COR-L47 (cell line): ENCODE measurements around the gene RPL35A.
"Not testable (repeated sequence)": the region's sequence is repeated elsewhere in the genome, so short reads cannot be mapped to it uniquely, and the experiment has no call there.

Experiments used
- DNase-seq: peaks from one replicate; lab custom pipeline; 2025; lab: John Stamatoyannopoulos, UW

RPL35A gene

DNA sequence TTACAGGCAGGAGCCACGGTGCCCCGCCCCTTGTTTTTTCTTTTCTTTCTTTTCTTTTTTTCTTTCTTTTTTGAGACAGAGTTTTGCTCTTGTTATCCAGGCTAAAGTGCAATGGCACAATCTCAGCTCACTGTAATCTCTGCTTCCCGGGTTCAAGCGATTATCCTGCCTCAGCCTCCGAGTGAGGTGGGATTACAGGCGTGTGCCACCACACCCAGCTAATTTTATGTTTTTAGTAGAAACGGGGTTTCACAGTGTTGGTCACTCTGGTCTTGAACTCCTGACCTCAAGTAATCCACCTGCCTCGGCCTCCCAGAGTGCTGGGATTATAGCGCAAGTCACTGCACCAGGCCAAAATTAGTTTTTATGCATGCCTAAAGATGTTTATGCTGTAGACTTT, 2.5 kb downstream of the RPL35A start:
- DNase-seq, result no peak

DNA sequence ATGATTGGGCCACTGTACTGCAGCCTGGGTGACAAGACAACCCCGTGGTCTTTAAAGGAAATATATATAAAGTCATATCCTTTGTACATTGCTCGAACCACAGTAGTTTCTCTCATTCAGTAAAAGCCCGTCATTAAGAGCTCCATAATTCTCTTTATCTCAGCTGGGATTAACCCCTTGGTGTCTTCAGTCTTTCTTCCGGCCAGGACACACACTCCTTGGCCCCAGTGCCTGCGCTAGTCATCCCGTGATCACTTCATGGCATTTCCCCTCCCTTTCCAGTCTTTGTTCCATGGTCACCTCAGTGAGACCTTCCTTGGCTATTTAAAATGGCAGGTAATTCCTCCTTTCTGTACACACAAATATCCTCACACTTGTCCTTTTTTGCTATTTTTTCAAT, 3.3 kb downstream of the RPL35A start:
- DNase-seq, result no peak

DNA sequence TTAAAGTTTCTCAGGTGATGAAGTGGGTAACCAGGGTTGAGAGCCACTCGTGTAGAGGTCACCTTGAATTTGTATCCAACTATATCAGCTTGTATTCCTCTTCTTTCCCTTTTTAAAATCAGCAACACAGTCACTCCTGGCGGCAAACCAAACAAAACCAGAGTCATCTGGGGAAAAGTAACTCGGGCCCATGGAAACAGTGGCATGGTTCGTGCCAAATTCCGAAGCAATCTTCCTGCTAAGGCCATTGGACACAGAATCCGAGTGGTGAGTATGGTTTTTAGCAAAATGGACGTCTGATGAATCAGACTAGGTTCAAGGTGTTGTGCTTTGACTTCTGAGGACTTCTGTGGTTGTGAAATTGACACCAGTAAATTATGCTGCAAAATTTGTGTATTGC, 3.9 kb downstream of the RPL35A start:
- no peak for DNase-seq

DNA sequence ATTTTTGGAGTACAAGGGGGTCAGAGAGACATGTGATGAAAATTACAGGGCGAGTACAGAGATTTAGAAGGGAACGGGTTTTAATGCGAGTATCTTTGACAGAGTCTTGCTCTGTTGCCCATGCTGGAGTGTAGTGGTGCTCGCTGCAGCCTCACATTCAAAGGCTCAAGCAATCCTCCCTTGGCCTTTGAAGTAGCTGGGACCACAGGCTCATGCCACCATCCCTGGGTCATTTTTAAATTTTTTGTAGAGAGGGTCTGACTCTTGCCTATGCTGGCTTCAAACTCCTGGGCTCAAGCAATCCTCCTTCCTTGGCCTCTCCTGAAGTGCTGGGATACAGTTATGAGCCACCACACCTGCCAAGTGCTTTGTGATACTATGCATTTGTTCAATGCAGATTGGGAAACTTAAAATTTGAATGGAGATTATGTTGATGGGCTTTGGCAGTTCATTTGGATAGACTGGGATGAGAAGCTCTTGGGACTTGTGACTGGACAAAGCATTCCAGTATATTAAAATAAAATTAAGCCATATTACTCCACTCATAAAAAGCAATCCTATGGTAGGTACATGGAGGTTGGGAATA, 6.0 kb downstream of the RPL35A start:
- no peak for DNase-seq

DNA sequence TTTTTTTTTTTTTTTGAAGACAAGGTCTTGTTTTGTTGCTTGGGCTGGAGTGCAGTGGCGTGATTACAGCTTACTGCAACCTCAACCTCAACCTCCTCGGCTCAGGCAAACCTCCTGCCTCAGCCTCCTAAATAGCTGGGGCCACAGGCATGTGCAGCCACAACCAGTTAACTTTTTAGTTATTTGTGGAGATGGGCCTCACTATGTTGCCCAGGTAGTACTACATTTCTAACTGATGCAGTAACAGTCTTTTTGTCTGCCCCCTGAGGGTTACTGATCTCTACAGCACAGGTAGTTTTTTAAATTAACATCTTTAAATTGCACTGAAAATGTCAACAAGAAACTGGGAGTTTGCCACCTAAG, 6.6 kb downstream of the RPL35A start:
- DNase-seq, result no peak

DNA sequence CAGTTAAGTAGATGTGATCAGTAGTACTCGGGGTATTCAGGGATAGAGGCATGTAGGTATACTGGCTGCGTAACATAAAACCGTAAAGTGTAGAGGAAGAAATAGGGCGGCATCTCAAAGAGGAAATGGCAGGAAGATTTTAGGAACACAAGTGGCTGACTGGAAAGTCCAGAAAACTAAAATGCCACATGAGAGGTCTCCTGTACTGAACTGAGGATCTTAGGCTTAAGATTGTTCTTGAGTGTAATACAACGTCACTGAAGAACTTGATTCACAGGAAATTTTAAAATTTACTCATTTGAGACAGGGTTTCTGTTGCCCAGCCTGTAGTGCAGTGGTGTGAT, 7.8 kb downstream of the RPL35A start:
- DNase-seq, result no peak

DNA sequence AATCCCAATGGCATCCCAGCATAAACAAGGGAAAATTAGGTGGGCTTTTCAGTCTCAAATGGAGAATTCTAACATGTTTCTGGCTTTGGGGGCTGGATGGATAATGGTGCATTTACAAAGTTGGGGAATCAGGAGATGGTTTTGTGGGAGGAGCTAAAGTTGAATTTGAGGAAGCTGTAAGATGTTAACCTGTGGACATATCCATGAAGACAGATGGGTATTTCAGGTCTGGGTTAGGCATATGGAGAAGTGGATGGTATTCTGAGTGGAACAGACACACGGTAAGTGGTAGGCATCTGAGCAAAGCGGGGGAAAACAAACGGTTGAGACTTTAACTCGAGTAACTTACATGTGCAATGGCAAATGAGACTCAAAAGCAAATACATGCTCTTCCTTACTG, 8.4 kb downstream of the RPL35A start:
- no peak for DNase-seq

DNA sequence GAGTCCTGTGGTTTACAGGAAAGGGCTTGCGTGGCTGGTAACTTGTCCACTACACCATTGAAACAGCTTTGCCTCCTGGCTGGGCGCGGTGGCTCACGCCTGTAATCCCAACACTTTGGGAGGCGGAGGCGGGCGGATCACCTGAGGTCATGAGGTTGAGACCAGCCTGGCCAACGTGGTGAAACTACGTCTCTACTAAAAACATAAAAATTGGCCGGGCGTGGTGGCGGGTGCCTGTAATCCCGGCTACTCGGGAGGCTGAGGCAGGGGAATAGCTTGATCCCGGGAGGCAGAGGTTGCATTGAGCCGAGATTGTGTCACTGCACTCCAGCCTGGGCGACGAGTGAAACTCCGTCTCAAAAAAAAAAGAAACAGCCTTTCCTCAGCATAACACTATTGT, 8.9 kb downstream of the RPL35A start:
- DNase-seq, result not testable (repeated sequence)

DNA sequence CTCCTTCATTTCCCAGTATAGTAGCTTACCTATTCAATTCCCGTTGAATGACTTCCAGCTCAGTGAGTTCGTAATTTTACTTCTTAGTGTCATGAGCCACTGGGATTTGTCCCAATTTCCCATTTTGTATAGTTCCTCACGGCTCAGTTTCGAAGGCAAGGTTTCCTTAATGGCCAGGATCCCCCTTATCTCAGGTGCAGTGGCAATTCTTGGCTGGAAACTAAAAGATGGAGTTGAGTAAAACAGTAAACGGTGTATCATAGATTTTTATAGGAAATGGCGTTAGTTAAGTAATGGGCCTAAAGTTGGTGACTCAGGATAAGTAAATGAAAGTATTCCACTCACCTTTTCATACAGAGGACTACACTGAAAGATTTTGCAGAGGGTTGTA, 9.5 kb downstream of the RPL35A start:
- no peak for DNase-seq

DNA sequence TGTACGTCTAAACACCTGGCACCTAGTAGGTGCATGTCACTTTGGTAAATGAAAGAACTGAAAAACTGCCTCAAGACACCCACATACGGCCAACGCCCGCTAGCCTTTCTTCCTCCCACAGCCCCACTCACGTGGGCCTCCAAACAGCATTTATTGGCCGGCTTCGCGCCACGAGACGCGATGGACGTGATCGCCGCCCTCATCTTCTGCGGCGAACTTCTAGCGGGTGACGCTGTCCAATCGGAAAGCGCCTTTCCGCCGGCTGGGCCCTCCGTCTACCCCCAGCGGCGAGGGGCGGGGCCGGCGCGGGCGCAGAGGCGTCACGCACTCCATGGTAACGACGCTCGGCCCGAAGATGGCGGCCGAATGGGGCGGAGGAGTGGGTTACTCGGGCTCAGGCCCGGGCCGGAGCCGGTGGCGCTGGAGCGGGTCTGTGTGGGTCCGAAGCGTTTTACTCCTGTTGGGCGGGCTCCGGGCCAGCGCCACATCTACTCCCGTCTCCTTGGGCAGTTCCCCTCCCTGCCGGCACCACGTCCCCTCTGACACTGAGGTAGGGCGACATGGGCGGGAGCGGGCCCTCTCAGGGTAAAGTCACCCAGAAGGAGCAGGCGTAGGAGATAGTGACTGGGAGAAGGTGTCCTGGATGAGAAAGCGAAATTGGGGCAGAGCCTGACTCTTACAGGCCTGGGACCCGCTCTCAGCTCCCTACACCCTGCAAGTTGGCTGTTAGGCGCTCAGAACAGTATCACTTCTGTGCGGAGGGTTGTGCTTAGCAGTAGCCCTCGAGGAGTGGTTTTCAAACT, 10.1 kb downstream of the RPL35A start, which contains the start of gene LMLN:
Gene LMLN, plus strand, starts transcription at position 327 of the 803 bp plus-strand sequence. Its CDS starts 29 bp downstream, at position 356.
- peak; percentile 97 for DNase-seq

DNA sequence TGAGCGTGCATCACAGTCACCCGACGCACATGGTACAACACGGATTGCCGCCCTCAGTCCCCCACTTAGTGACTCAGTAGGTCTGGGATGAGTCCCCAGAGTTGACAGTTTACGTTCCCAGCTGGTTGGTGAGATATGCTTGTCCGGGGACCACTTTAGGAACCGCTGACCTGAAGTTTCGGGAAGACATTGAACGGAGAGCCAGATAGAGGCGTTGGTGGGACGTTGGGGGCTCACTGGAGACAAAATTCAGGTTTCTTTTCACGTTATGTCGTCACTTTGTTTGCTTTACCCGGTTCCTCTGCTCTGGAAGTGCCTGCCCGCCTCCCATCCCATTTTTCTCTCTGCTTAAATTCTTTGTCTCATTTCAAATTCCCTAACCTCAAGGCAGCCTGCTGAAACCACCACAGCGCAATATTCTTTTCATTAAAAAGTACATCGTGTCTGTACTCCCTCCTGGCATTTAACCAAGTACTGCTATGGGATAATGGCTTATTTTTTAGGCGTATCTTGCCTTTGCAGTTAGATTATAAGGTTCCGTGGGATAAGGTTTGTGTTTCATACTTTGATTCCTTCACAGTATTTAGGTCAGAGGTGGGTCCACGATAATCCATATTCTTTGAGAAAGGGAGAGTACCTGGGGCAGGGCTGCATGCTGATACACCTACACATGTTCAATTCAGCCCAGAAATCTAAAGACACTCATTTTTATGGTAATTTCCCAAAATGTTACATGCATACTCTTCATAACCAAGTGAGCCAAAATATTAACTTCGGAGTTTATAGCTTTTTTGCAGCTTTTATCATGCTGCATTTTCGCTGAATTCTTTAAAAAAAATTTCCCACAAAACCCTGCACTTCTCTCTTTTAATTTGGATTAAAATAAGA, 10.9 kb downstream of the RPL35A start:
- no peak for DNase-seq

DNA sequence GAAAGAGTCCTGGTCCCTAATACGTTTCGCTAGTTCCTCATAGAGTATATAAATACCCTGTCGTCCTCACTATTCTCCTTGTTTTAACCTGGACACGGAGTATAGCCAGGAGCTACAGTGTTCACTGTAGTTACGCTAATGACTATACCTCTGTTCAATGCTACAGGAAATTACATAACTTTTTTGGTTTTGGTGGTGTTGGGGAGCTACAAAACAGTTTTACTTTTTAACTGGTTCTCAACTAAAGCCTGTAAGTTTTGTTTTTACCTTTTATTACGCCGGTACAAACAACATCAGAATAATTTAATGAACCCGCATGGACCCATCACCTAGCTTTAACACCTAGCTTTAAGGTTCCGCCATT, 11.6 kb downstream of the RPL35A start:
- DNase-seq, result no peak

DNA sequence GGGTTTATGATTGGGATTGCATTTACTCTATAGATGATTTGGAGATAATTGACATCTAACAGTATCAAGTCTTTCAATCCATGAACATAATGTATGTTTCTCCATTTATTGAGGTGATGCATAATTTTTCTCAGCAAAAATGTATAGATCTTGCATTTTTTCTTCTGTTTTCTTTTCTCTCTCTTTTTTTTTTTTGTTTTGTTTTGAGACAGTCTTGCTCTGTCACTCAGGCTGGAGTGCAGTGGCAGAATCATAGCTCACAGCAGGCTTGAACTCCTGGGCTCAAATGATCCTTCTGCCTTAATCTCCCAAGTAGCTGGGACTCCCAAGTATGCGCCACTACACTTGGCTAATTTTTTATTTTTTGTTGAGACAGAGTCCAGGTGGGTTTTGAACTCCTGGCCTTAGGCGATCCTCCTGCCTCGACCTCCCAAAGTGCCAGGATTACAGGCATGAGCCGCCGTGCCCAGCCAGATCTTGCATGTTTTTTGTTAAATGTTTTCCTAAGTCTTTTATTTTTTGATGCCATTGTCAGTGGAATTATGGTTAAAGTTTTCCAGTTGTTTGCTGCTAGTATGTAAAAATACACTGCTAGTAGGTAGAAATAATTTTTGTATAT, 13.1 kb downstream of the RPL35A start:
- no peak for DNase-seq

DNA sequence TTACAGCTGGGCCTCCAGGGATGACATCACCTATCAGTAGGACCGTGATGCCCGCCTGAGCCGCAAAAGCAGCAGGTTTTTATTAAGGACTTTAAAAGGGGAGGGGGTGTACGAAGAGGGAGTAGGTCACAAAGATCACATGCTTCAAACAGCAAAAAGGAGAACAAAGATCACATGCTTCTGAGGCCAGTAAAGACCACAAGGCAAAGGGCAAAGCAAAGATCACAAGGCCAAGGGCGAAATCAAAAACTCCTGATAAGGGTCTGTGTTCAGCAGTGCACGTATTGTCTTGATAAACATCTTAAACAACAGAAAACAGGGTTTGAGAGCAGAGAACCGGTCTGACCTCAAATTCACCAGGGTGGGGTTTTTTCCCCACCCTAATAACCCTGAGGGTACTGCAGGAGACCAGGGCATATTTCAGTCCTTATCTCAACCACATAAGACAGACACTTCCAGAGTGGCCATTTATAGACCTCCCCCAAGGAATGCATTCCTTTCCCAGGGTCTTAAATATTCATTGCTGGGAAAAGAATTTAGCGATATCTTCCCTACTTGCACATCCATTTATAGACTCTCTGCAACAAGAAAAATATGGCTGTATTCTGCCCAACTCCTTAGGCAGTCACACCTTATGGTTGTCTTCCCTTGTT, 17.5 kb downstream of the RPL35A start:
- DNase-seq, result not testable (repeated sequence)

DNA sequence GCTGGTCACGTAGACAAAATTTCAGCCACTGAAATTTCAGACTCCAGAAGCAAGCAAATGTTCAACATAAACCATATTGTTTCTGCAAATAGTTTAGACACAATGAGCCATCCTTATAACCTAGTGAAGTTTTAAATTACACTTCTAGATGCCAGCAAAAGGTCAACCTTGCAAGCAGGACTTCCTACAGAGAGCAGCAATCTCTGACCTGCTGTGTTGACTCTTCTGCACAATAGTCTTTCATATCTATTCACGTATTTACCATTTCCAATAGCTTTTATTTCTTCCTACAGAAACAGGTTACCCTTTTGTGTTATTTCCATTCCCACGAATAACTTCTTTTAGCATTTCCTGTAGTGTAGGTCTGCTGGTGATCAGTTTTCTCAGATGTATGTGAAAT, 20.6 kb downstream of the RPL35A start:
- DNase-seq, result no peak

DNA sequence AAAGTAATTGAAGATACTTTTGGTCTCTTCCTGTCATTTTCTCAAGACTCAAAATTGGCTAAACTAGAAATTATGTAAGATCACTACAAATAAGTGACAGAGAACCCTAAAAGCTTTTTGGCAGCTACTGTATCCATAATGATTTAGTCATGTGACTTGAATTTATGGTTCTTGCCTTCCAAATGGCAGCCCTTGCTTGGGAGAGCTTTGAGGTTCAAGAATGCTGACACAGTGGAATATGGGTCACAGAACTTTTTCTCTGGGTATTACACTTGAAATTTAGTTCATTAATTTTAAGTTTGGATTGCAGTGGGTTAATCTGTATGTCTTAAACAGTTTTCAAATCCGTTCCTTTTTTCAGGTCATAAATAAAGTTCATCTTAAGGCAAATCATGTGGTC, 24.0 kb downstream of the RPL35A start:
- no peak for DNase-seq

DNA sequence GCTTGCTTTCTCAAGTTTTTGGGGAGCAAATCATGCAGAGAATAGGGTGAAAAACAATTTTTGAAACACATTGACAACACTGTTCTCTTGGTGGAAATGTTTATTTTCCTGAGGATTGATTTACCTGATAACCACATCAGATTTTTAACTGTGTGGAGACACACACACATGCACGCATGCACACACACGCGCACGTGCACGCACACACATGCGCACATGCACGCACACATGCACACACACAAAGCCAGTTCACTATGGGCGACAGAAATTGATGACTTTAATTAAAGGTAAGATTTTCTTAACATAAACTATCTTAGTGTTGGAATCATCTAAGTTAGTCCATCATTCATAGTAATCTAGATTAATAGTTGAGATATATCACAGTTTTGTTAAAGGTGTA, 25.3 kb downstream of the RPL35A start:
- no peak for DNase-seq

DNA sequence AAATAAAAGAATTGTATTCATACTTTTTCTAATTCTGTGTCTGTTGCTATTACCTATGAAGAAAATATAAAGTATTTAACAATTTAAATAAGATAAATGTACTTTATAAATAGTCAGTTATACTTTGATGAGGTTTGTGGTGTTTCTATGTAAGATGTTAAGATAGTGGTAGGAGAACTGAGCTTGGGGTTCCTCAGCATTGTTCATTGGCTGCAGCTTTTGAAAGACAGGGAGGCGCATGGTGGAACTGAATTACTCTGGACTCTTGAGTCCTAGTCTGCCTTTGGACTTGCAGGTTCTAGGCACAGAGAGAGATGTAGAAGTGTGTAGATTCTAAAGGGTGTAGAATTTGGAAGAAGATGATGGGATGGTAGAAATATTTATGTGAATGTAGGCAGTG, 33.1 kb downstream of the RPL35A start:
- DNase-seq, result no peak

DNA sequence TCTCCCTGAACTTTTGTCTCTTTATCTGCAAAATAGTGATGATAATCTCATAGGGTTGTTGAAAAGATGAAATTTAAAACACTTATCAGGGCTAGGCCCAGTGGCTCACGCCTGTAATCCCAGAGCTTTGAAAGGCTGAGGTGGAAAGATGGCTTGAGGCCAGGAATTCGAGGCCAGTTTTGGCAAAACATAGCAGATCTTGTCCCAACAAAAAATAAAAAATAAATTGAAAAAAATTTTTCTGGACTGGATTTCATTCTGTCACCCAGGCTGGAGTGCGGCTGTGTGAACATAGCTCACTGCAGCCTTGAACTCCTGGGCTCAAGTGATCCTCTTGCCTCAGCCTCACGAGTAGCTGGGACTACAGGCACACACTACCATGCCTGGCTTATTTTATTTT, 39.7 kb downstream of the RPL35A start:
- no peak for DNase-seq

DNA sequence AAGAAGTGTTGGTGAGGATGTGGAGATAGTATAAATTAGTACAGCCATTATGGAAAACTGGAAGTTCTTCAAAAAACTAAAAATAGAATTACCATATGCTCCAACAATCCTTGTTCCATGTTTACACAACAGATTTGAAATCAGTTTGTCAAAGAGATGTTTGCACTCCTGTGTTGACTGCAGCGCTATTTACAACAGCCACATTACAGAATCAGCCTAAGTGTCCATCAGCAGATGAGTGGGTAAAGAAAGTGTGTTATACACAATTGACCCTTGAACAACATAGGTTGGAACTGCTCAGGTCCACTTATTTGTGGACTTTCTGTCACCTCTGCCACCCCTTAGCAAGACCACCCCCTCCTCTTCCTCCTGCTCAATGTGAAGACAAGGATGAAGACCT, 44.7 kb downstream of the RPL35A start:
- no peak for DNase-seq

DNA sequence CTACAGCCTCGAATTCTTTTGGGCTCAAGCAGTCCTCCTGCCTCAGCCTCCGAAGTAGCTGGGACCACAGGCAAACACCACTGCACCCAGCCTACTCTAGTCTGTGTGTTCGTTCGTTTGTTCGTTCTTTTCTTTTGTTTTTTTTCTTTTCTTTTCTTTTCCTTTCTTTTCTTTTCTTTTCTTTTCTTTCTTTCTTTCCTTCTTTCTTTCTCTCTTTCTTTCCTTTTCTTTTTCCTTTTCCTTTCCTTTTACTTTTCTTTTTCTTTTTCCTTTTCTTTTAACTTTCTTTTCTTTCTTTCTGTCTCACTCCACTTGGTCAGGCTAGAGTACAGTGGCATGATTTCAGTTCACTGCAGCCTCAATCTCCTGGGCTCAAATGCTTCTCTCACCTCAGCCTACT, 46.9 kb downstream of the RPL35A start:
- no peak for DNase-seq

DNA sequence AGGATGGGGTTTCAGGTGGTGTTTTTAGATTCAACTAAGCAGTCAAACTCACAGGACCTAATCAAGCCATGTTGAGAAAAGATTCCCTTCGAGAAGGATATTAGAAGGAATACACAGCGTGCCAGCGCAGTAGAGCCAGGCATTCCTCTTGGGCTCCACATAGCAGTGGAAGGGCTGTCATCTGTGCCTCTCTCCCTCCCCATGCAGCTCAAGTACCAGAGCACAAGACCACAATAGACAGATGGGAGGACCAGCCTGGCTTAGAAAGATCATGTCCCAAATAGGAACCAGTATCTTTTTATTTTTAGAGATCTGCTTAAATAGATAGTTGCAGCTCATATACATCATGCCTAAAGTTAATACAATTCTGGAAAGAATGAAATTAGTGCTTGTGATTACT, 47.9 kb downstream of the RPL35A start:
- DNase-seq, result no peak
